Testis (tissue), 2 donors: Measurements from ENCODE around the gene PPFIA4.

Experiments
- CTCF ChIP-seq, 3 experiments: fragments of 450-650 bp in 2 of 3; fragments of 200-600 bp in 1 of 3; sonication (generic) in 1 of 3; IDR thresholded peaks; one replicate each; pipeline ENCODE4 v1.5.1; 2016 to 2019; ENCODE audit warnings: antibody characterized with exemption in 3 of 3, mild to moderate bottlenecking in 2 of 3, moderate library complexity in 1 of 3
- POLR2A ChIP-seq: fragments of 450-650 bp; IDR thresholded peaks from one replicate; pipeline ENCODE4 v1.6.1; 2017; ENCODE audit warnings: antibody characterized with exemption, mild to moderate bottlenecking, moderate library complexity

DNA sequence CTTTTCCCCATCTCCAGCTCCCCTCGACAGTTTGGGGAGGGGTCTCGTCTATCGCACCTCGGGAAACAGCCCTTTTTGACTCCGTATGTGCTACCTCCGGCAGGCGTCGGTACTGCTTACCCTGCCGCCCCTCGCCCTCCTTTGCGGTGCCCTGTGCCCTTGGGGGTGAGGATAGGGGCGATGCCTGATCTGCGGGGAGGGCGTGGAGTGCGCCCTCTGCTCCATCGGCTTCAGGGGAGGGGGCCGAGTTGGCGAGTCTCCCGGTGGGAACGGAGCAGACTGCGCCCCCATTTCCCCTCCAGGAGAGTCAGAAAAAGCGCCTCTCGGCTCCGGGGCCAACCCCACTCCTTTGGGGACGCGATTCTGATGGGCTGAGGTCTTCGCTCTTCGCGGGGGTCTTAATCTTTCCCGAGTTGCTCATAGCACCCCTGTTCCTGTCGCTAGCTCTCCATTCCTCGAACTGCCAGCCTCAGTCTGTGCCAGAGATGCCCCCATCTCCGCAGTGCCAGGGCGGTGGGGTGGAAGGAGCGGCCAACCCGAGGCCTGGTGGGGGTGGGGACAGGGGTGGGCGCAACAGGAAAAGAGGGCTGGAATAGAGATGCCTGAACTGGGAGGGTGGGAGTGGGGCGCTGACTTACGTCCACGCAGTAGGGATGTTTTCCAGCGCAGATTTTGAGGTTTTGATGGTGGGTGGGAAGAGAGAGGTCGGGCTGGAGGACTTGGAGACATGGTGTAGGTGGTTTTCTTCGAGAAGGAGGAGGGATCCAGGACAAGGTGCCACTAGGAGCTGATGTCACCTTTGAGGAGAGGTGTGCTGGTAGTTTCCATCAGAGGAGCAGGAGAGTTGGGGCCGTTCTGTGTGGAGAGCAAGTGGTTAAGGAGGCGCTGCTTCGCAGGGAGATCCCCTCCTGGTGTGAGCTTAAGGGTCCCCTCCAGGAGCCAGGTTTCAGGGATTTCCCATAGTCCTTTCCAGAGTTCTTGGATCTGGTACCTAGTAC, 674 bp downstream of the PPFIA4 start:
- TF ChIP-seq POLR2A: no peak
- no peak for TF ChIP-seq CTCF (IDR thresholded peaks at IDR 0.05)
